HAP-1 (cell line): ENCODE measurements around the gene DDX20.
"Not testable (repeated sequence)": the region's sequence is repeated elsewhere in the genome, so short reads cannot be mapped to it uniquely, and the experiment has no call there.

Source experiments
- DNase-seq, 2 experiments: peaks; one replicate each; pipeline ENCODE4 v3.0.0-alpha.2; 2016 to 2020; ENCODE audit warnings: low spot score in 2 of 2
- H3K27me3 ChIP-seq: fragments of 250-450 bp; sonication (Bioruptor Pico); 2 replicates; pipeline ENCODE4 v1.5.1; 2020; ENCODE audit warnings: low read depth, mild to moderate bottlenecking, moderate library complexity
- H3K36me3 ChIP-seq: fragments of 250-450 bp; sonication (Bioruptor Pico); replicated peaks from 2 replicates; pipeline ENCODE4 v1.5.1; 2020; ENCODE audit warnings: mild to moderate bottlenecking
- H3K4me1 ChIP-seq: fragments of 250-450 bp; sonication (Bioruptor Pico); 2 replicates; pipeline ENCODE4 v1.5.1; 2020; ENCODE audit warnings: mild to moderate bottlenecking
- H3K4me3 ChIP-seq: fragments of 250-450 bp; sonication (Bioruptor Pico); 2 replicates; pipeline ENCODE4 v1.5.1; 2020; ENCODE audit warnings: mild to moderate bottlenecking, moderate library complexity
- H3K9me3 ChIP-seq: fragments of 250-450 bp; sonication (Bioruptor Pico); 2 replicates; pipeline ENCODE4 v1.5.1; 2020; ENCODE audit warnings: mild to moderate bottlenecking, moderate library complexity
- in situ Hi-C: fragments of 300-500 bp; cut with MboI; formaldehyde crosslinking; loops from 3 replicates; pipeline ENCODE4 v1.14.3; 2020; ENCODE audit warnings: low sequenced_read_pairs, inconsistent platforms, mixed read lengths

The DDX20 gene

DNA sequence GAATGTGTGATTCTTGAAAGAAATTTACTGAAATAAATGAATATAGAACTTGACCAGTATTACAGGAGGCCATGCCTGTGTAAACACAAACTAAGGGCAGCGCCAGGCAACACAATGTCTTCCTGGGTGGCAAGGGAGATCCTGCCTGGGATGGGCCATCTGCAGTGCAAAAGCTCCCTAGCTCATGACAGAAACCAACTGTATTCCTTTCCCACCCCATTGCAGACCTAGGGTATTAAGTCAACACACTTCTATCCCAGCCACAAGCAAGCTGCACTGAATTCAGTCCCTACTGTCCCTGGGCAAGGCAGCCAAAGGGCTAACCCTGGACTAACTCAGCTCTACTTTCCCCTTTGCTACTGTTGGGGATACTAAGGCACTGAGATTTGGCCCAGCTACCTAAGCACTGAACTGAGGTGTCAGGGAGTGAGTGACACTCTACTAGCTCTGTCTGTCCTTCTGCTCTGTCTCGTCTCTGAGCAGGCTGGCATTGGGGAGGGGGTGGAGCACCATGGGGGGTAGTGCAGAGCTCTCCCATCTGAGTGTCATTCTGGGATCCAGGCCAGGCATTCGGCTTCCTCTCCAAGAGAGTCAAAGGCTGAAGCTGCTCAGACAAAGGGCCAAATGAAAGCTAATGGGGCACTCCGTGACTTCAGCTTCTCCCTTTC, 19.0 kb upstream of the DDX20 start:
- Histone ChIP-seq H3K36me3 (0 out of 2 replicates have a peak, but pooled peaks cover 3% of the 10 kb centered on the region), H3K27me3 (no peaks in the 10 kb centered on the region), H3K9me3 (no peaks in the 10 kb centered on the region), H3K4me1 (peaks cover 18% of the 10 kb centered on the region), H3K4me3 (no peak overlapping the region)
- in situ Hi-C loops, result no loop called here
- DNase-seq, result no peak

- H3K27me3 ChIP-seq, result no peaks in the 10 kb centered on the region
- H3K36me3 ChIP-seq, result 0 out of 2 replicates have a peak, but pooled peaks cover 3% of the 10 kb centered on the region
- H3K9me3 ChIP-seq, result no peaks in the 10 kb centered on the region
- in situ Hi-C loops, result no loop called here
- H3K4me1 ChIP-seq, result peaks cover 18% of the 10 kb centered on the region
- DNase-seq, result no peak
- H3K4me3 ChIP-seq, result peak overlapping the region; percentile 50; the same call in 1 of the 2 replicates
Measured at GRCh38 chr1:111737216-111738132, 18.2 kb upstream of the DDX20 start.

GRCh38 chr1:111738133-111738435, 17.6 kb upstream of the DDX20 start:
- H3K36me3 ChIP-seq, result 0 out of 2 replicates have a peak, but pooled peaks cover 3% of the 10 kb centered on the region
- in situ Hi-C loops, result no loop called here
- no peak for DNase-seq
- peaks cover 18% of the 10 kb centered on the region for H3K4me1 ChIP-seq
- H3K27me3 ChIP-seq, result no peaks in the 10 kb centered on the region
- no peaks in the 10 kb centered on the region for H3K9me3 ChIP-seq
- H3K4me3 ChIP-seq, result peak overlapping the region; percentile 50

DNA sequence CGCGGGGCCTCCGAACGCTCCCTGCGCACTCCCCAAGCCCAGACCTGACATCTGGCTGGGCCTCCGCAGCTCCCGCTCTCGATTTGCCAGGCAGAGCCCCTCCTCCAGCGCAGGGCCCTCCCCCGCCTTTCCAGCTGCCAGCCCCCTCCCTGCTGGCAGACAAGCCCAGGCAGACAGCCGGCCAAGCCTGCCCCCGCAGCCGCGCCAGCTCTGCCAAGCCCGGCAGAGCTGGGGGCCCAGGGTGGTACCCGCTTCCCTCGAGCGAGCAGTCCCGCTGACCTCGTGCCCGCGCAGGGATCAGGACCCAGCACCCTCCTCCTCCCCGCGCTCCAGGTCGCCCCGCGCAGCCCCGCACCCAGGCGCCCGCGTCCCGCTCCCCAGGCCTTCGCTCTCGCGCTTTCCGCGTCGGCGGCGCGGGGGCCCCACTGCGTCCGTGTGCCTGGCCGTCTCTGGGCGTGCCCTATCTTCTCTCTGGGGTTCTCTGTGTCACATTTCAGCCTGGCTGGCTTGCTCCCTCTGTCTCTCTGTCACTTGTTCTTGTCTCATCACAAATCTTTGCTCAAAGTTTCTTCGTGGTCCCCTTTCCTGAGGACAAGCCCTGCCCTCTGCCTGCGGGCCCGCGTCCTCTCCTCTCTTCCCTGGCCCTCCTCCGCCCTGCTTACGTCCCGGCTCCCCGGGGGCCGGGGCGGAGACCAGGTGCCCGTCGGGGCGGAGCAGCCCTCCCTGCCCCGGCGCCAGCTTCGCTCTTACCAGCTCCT, 17.1 kb upstream of the DDX20 start:
- in situ Hi-C loops, result no loop called here
- H3K4me1 ChIP-seq, result peaks cover 18% of the 10 kb centered on the region
- H3K4me3 ChIP-seq, result peak overlapping the region; percentile 50
- H3K36me3 ChIP-seq, result 0 out of 2 replicates have a peak, but pooled peaks cover 3% of the 10 kb centered on the region
- no peaks in the 10 kb centered on the region for H3K9me3 ChIP-seq
- DNase-seq, result peak; percentile 54 to 78
- H3K27me3 ChIP-seq, result no peaks in the 10 kb centered on the region

- no peaks in the 10 kb centered on the region for H3K27me3 ChIP-seq
- DNase-seq, result peak; percentile 73 to 92
- in situ Hi-C loops, result no loop called here
- H3K4me1 ChIP-seq, result peaks cover 18% of the 10 kb centered on the region
- no peaks in the 10 kb centered on the region for H3K9me3 ChIP-seq
- H3K4me3 ChIP-seq, result peak within 1 kb of the TSS; percentile 50
- H3K36me3 ChIP-seq, result 0 out of 2 replicates have a peak, but pooled peaks cover 3% of the 10 kb centered on the region
Measured at GRCh38 chr1:111739194-111739924, 16.3 kb upstream of the DDX20 start, which contains the start of gene INKA2. INKA2 (minus strand) TSS chr1:111739395; CDS start chr1:111739242, 153 bp downstream.

- DNase-seq, result peak; percentile 79 to 89
- H3K9me3 ChIP-seq, result no peaks in the 10 kb centered on the region
- peaks cover 18% of the 10 kb centered on the region for H3K4me1 ChIP-seq
- no peaks in the 10 kb centered on the region for H3K27me3 ChIP-seq
- H3K36me3 ChIP-seq, result 0 out of 2 replicates have a peak, but pooled peaks cover 3% of the 10 kb centered on the region
- H3K4me3 ChIP-seq, result peak overlapping the region; percentile 50
- in situ Hi-C loops, result no loop called here
Measured at GRCh38 chr1:111739925-111740765, 15.6 kb upstream of the DDX20 start.

DNA sequence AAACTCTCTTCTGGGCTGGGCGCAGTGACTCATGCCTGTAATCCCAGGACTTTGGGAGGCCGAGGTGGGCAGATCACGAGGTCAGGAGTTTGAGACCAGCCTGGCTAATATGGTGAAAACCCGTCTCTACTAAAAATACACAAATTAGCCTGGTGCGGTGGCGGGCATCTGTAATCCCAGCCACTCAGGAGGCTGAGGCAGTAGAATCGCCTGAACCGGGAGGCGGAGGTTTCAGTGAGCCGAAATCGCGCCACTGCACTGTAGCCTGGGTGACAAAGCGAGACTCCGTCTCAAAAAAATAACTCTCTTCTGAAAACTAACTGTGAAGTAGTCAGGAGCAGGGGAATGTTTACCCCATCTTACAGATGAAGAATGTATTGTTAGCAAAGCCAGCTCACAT, 13.4 kb upstream of the DDX20 start:
- H3K36me3 ChIP-seq, H3K9me3 ChIP-seq, DNase-seq, H3K27me3 ChIP-seq, in situ Hi-C loops, H3K4me3 ChIP-seq: not testable (repeated sequence)
- H3K4me1 ChIP-seq, result peaks cover 18% of the 10 kb centered on the region

DNA sequence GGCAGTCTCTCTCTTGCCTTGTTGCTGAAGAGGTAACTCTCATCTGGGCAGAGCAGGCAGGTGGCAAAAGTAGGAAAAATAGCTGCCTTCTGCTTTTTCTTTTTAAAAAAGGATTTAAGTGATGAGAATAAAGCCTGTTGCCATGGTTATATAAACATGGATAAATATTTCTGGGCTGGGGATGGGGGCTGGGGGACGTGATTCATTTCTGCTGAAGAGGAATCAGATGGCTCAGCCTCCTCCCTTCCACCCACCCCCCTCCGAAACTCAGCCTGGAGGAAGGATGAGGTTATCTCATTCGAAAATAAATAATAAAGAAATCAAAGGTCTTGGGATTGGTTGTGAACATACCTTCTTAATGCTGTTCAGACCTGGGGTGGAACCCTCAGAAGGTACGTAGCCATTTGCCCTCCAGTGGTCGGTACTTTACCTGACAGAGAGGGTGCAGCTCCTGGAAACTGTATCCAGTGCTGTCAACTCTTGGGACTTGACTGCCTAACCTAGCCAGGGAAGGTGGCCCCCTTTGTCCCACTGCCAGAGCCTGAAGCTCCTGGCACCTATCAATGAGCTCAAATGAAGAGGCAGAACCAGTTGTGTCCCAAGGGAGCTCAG, 12.7 kb upstream of the DDX20 start:
- no peak for DNase-seq
- Histone ChIP-seq H3K36me3 (no peaks in the 10 kb centered on the region), H3K4me1 (peaks cover 16% of the 10 kb centered on the region), H3K9me3 (no peaks in the 10 kb centered on the region), H3K4me3 (no peak overlapping the region), H3K27me3 (no peaks in the 10 kb centered on the region)
- in situ Hi-C loops, result no loop called here

DNA sequence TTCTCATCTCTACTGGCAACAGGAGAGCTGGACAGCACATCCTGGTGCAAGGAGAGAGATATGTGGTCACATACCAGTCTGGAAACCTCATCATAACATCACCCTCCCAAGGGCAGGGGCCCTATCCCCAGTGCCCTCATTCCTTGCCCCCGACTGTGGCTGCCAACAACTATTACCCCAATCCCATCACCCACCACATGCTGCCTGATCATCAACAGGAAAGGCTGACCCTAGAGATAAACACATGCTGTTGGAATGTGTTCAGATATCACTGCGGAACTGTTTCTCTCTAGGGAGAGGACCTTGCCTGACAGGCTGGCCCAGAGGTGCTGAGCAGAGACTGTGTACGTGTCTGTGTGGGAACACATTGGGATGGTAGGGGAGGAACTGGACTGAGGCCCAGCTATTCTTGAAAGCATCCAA, 12.0 kb upstream of the DDX20 start:
- DNase-seq, result no peak
- no peaks in the 10 kb centered on the region for H3K27me3 ChIP-seq
- H3K9me3 ChIP-seq, result no peaks in the 10 kb centered on the region
- no peaks in the 10 kb centered on the region for H3K36me3 ChIP-seq
- H3K4me1 ChIP-seq, result peaks cover 11% of the 10 kb centered on the region; the same call in 1 of the 2 replicates
- H3K4me3 ChIP-seq, result no peak overlapping the region
- in situ Hi-C loops, result no loop called here

DNA sequence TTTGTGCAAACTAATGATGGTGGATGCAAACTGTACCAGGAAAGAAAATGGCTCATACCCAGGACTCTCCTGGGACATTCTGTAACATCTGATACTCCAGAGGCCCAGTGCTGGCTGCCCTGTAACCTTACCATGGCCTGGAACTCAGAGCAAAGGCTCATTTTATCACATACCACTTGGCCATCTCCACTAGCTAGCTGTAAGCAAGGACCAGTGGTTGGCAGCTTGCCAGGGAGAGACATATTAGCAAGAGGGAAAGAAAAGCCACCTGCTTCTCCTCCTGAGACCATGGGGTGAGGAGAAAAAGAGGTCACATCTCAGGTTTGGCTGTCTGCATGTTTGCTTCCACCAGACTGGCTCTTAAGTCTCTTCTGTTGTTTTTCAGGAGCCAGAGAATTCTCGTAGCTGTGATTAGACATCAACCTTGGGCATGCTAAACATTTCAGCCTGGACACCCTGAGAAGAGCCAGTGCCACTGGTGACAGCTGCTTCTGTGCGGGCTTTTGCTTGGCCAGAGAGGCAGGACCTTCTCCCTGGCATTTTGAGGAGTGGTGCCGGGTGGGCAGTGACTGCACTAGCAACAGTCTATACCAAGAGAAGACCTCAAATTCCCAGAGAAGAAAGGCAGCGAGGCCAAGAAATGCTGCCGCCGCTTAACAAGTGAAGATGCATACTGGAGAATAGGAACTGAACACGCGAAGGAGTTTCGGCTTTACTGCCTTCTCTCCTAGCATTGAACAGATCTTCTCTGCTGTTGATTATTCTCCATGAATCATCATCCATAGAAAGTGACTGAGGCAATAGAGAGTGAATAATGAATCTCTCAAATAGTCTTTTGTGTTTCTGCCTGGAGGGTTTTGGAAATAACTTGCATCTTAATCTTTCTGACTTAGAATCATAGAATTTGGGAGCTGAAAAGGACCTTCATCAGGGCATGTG, 9.8 kb upstream of the DDX20 start:
- in situ Hi-C loops, result no loop called here
- no peak for DNase-seq
- H3K4me3 ChIP-seq, result no peak overlapping the region
- no peaks in the 10 kb centered on the region for H3K27me3 ChIP-seq
- H3K9me3 ChIP-seq, result no peaks in the 10 kb centered on the region
- no peaks in the 10 kb centered on the region for H3K36me3 ChIP-seq
- no peaks in the 10 kb centered on the region for H3K4me1 ChIP-seq

- Histone ChIP-seq H3K27me3 (no peaks in the 10 kb centered on the region), H3K9me3 (no peaks in the 10 kb centered on the region), H3K4me1 (no peaks in the 10 kb centered on the region), H3K36me3 (no peaks in the 10 kb centered on the region), H3K4me3 (no peak overlapping the region)
- DNase-seq, result no peak
- in situ Hi-C loops, result no loop called here
Measured at GRCh38 chr1:111746614-111746999, 9.1 kb upstream of the DDX20 start.
